Mucosa of descending colon (tissue), 3 donors: Measurements from ENCODE around the gene PIK3C2A. TPM values are rescaled to one million over a fixed set of nuclear protein-coding genes. Genes with fewer than 3 reads are reported as not detected.

Source experiments
- ATAC-seq: fragments of 200-7000 bp; cut with Tn5 transposase; one replicate; pipeline ENCODE4 v1.9.1; 2020; ENCODE audit warnings: mild to moderate bottlenecking, moderate library complexity
- DNase-seq, 3 donors: peaks; one replicate each; pipeline ENCODE4 v3.0.0-alpha.2; 2020
- H3K36me3 ChIP-seq: fragments of 200-600 bp; one replicate; pipeline ENCODE4 v1.8.0; 2021; ENCODE audit warnings: low read depth, mild to moderate bottlenecking
- H3K4me1 ChIP-seq: fragments of 200-600 bp; one replicate; pipeline ENCODE4 v1.8.0; 2021; ENCODE audit warnings: low read depth, mild to moderate bottlenecking
- H3K4me3 ChIP-seq: fragments of 200-600 bp; one replicate; pipeline ENCODE4 v1.8.0; 2021; ENCODE audit warnings: mild to moderate bottlenecking
- H3K9me3 ChIP-seq: fragments of 200-600 bp; one replicate; pipeline ENCODE4 v1.8.0; 2021; ENCODE audit warnings: mild to moderate bottlenecking
- CTCF ChIP-seq: fragments of 200-600 bp; IDR thresholded peaks from one replicate; pipeline ENCODE4 v1.8.0; 2022; ENCODE audit warnings: antibody characterized with exemption, mild to moderate bottlenecking
- intact Hi-C, 2 donors: fragments of 100-400 bp; cut with DNase I in 1 of 2; cut with micrococcal nuclease in 1 of 2; formaldehyde crosslinking; loops; one replicate each; pipeline versions ENCODE4 v1.11.0 to v1.11.1; 2022; cut with DNase I, micrococcal nuclease
- total RNA-seq, 3 donors: library from RNA; stranded (reverse); fragmentation: NEBNext Ultra II Directional in 2 of 3; extraction: Animal tissue kit (Norgen Biotek cat#: 25700) in 2 of 3; gene quantifications; one replicate each; pipeline versions ENCODE4 v1.2.1 to v1.2.4, GENCODE V29; 2021 to 2023
- donor health status: DM: no; HTN: no; CAD: no; lungs with moderate emphysema.
- donor health status: DM: no; HTN: no; CAD: no.
- donor health status: DM: no; HTN: yes; CAD: no.

PIK3C2A gene
- total RNA-seq, 3 donors from 2014 or later, result 48.5 to 75.7 (median 49.3) TPM

GRCh38 chr11:17208257-17208999 lies 642 bp upstream of the PIK3C2A start:
- Histone ChIP-seq H3K4me3 (peak overlapping the region; percentile 93), H3K9me3 (no peaks in the 10 kb centered on the region), H3K4me1 (peaks cover 8% of the 10 kb centered on the region), H3K36me3 (no peaks in the 10 kb centered on the region)
- no peak for TF ChIP-seq CTCF
- ATAC-seq (peak; percentile 75), DNase-seq (peak in 1 of 3 donors; percentile 72)
- intact Hi-C loops, result no loop called here

- Histone ChIP-seq H3K4me3 (no peak overlapping the region), H3K4me1 (peaks cover 8% of the 10 kb centered on the region), H3K36me3 (no peaks in the 10 kb centered on the region), H3K9me3 (no peaks in the 10 kb centered on the region)
- DNase-seq, result no peak
- intact Hi-C loops, result no loop called here
- ATAC-seq, result no peak
- no peak for TF ChIP-seq CTCF
Measured at GRCh38 chr11:17206463-17206862, 1.3 kb downstream of the PIK3C2A start.

GRCh38 chr11:17197431-17197898 lies 10.3 kb downstream of the PIK3C2A start:
- no peak for TF ChIP-seq CTCF
- Histone ChIP-seq H3K4me3 (no peak overlapping the region), H3K36me3 (no peaks in the 10 kb centered on the region), H3K9me3 (no peaks in the 10 kb centered on the region), H3K4me1 (peaks cover 3% of the 10 kb centered on the region)
- no peak for DNase-seq
- peak; percentile 90 for ATAC-seq
- intact Hi-C loops, result no loop called here

- intact Hi-C loops, result no loop called here
- Histone ChIP-seq H3K9me3 (no peaks in the 10 kb centered on the region), H3K4me1 (no peaks in the 10 kb centered on the region), H3K4me3 (no peak overlapping the region), H3K36me3 (no peaks in the 10 kb centered on the region)
- no peak for DNase-seq
- no peak for ATAC-seq
- no peak for TF ChIP-seq CTCF
Measured at GRCh38 chr11:17188675-17189074, 19.1 kb downstream of the PIK3C2A start.

GRCh38 chr11:17186932-17187692 lies 20.7 kb downstream of the PIK3C2A start:
- no peak for DNase-seq

More at GRCh38 chr11:17186932-17187692, 20.7 kb downstream of the PIK3C2A start:
- ATAC-seq, result no peak
- no peak overlapping the region for H3K4me3 ChIP-seq
- H3K36me3 ChIP-seq, result no peaks in the 10 kb centered on the region
- no peaks in the 10 kb centered on the region for H3K4me1 ChIP-seq
- no peaks in the 10 kb centered on the region for H3K9me3 ChIP-seq
- no peak for TF ChIP-seq CTCF
- intact Hi-C loops, result no loop called here
